ENCODE results near the gene NT5DC3. TPM values are rescaled to one million over a fixed set of nuclear protein-coding genes. Genes with fewer than 3 reads are reported as not detected.

Gene NT5DC3
- total and polyA plus RNA-seq, 4 donors = 1.3 to 9.0 (median 4.4) TPM

DNA sequence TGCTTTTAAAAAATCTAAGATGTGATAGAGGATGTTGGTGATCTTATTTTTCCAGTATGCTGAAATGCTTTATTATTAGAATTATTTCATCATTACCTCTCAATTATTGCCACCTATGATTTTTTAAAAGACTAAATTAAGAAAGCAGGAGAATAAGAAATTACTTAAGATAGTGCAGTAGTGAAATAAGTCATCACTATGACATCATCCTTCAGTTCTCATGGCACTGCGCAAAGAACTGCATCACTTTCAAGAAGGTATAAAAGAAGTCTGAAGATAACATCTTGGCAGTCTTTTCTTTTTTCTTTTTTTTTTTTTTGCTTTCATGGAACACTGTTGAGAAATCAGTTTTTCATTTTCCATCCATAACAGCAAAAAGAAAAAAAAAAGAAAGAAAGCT, 24.4 kb downstream of the NT5DC3 start:
- WGBS = 99% methylated on average over 1 of the region's 1 CpG
- H3K4me3 ChIP-seq (ENCODE audit: low read depth in 1 of 3, low read length in 3 of 3) = no peak overlapping the region
- no peak for DNase-seq (ENCODE audit: low spot score)

More for the DNA sequence above, 24.4 kb downstream of the NT5DC3 start:
- TF ChIP-seq JUND (IDR thresholded peaks at IDR 0.05) = no peak
- TF ChIP-seq NR2F2 (IDR thresholded peaks at IDR 0.05) = no peak
- TF ChIP-seq HNF4G (IDR thresholded peaks at IDR 0.05) = no peak
- TF ChIP-seq RXRA (IDR thresholded peaks at IDR 0.05) = no peak
- TF ChIP-seq TAF1 (conservative IDR thresholded peaks at IDR 0.05) = no peak
- TF ChIP-seq GABPA (IDR thresholded peaks at IDR 0.05 in 1 of 2, conservative IDR thresholded peaks at IDR 0.05 in 1 of 2) = no peak
- no peak for TF ChIP-seq HNF4A (conservative IDR thresholded peaks at IDR 0.05)
- no peak for TF ChIP-seq FOXA1 (IDR thresholded peaks at IDR 0.05)
- no peak for TF ChIP-seq CTCF (IDR thresholded peaks at IDR 0.05; ENCODE audit: low read depth, low read length, missing input control)
- no peak for TF ChIP-seq RAD21 (IDR thresholded peaks at IDR 0.05)
- no peak for TF ChIP-seq FOXA2 (IDR thresholded peaks at IDR 0.05)
- no peak for TF ChIP-seq ZBTB33 (IDR thresholded peaks at IDR 0.05)
- no peak for TF ChIP-seq EGR1 (IDR thresholded peaks at IDR 0.05; ENCODE audit: low read depth in 2 of 2)
- no peak for TF ChIP-seq SP1 (IDR thresholded peaks at IDR 0.05)
- no peak for TF ChIP-seq REST (IDR thresholded peaks at IDR 0.05)
- Histone ChIP-seq H3K27me3 (ENCODE audit: control insufficient read depth in 4 of 4, insufficient read depth in 4 of 4, low read length in 3 of 4) (no peaks in the 10 kb centered on the region), H3K4me1 (ENCODE audit: control insufficient read depth in 4 of 4, insufficient read depth in 4 of 4, low read length in 3 of 4) (no peaks in the 10 kb centered on the region), H3K27ac (ENCODE audit: low read depth in 1 of 2, low read length in 2 of 2) (no peak overlapping the region), H3K9me3 (ENCODE audit: control insufficient read depth in 4 of 4, low read length in 3 of 4) (peaks cover 0 to 2% (median 0%) of the 10 kb centered on the region in 4 donors), H3K9ac (ENCODE audit: low read depth in 1 of 2, low read length in 2 of 2) (no peak overlapping the region), H3K36me3 (ENCODE audit: control insufficient read depth in 4 of 4, insufficient read depth in 3 of 4, low read depth in 1 of 4, low read length in 3 of 4) (peaks cover 0 to 10% (median 2%) of the 10 kb centered on the region in 4 donors)
